ENCODE results near the gene MOGAT1.

DNA sequence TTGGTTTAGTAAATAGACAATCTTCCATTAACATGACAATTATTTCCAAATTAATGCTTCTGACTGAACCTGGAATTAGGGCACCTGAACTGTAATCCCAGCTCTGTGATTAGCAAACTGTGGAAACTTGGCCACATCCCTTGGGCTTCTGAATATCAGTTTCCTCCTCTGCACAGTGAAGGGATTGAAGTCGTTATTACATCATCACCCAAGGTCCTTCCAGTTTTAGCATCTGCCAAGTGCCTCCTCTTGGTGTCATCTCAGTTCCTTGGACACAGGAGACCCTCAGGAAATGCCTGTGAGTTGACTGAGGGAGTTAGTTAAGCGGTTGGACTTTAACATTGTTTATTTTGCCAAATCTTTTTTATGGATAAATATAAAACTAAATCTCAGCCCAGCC is 64.8 kb downstream of the MOGAT1 start:
- TF ChIP-seq, protein P1, sequence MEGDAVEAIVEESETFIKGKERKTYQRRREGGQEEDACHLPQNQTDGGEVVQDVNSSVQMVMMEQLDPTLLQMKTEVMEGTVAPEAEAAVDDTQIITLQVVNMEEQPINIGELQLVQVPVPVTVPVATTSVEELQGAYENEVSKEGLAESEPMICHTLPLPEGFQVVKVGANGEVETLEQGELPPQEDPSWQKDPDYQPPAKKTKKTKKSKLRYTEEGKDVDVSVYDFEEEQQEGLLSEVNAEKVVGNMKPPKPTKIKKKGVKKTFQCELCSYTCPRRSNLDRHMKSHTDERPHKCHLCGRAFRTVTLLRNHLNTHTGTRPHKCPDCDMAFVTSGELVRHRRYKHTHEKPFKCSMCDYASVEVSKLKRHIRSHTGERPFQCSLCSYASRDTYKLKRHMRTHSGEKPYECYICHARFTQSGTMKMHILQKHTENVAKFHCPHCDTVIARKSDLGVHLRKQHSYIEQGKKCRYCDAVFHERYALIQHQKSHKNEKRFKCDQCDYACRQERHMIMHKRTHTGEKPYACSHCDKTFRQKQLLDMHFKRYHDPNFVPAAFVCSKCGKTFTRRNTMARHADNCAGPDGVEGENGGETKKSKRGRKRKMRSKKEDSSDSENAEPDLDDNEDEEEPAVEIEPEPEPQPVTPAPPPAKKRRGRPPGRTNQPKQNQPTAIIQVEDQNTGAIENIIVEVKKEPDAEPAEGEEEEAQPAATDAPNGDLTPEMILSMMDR (conservative IDR thresholded peaks at IDR 0.05; ENCODE audit: low read depth, low read length): no peak
- TF ChIP-seq EZH2 (IDR thresholded peaks at IDR 0.05; ENCODE audit: low read length, unreplicated experiment): no peak
